ENCODE data around the gene PRXL2B.
"Not testable (repeated sequence)": the region's sequence is repeated elsewhere in the genome, so short reads cannot be mapped to it uniquely, and the experiment has no call there.

Gene PRXL2B

DNA sequence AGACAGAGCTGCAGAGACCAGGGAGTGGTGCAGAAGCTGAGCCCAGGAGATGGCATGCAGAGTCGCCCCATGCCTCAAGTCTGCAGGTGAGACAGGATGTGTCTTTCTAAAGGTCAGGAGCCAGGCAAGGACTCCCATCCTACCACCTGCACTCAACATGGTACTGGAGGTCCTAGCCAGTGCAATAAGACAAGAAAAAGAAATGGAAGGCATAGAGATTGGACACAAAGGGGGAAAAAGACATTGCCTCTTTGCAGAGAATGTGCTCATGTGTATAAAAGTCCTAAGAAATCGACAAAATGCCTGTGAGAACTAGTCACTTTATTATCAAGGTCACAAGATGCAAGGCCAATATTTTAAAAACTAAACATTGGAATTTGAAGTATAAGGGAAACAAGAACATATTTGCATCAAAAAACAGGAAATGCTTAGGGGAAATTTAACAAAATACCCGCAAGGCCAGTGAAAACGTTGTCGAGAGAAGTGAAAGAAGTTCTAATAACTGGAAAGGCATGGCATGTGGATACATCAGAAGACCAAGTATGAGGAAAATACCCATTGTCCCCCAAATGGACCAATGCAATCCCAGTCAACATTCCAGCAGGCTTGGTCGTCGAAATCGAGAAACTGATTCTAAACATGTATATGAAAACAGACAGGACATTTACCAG lies 13.2 kb upstream of the PRXL2B start:
- DNase-seq (ENCODE audit: low read depth in 2 of 2), result no peak
- H3K4me3 ChIP-seq (replicated peaks in 1 of 2; ENCODE audit: low read depth in 2 of 2, low read length in 2 of 2), result no peak overlapping the region
- no peak for TF ChIP-seq CTCF (IDR thresholded peaks at IDR 0.05; ENCODE audit: low read depth, low read length)

DNA sequence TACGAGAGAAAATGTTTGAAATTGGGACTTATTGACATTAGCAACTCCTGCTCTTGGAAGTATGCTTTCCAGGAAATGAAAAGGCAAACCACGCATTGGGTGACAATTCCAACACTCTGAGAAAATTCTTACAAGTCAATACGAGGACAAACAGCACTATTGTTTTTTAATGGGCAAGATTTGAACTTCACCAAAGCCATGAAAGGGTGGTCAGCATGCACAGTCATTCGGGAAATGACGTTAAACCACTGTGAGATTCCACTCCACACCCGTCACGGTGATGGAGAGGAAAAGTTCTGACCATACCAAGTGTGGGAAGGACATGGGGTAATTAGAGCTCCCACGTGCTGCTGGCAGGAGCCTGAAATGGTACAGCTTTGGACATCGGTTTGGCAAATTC lies 12.2 kb upstream of the PRXL2B start:
- no peak overlapping the region for H3K4me3 ChIP-seq (replicated peaks in 1 of 2; ENCODE audit: low read depth in 2 of 2, low read length in 2 of 2)
- peak in 1 of 2 donors; percentile 40 for DNase-seq (ENCODE audit: low read depth in 2 of 2)
- TF ChIP-seq CTCF (IDR thresholded peaks at IDR 0.05; ENCODE audit: low read depth, low read length), result no peak

DNA sequence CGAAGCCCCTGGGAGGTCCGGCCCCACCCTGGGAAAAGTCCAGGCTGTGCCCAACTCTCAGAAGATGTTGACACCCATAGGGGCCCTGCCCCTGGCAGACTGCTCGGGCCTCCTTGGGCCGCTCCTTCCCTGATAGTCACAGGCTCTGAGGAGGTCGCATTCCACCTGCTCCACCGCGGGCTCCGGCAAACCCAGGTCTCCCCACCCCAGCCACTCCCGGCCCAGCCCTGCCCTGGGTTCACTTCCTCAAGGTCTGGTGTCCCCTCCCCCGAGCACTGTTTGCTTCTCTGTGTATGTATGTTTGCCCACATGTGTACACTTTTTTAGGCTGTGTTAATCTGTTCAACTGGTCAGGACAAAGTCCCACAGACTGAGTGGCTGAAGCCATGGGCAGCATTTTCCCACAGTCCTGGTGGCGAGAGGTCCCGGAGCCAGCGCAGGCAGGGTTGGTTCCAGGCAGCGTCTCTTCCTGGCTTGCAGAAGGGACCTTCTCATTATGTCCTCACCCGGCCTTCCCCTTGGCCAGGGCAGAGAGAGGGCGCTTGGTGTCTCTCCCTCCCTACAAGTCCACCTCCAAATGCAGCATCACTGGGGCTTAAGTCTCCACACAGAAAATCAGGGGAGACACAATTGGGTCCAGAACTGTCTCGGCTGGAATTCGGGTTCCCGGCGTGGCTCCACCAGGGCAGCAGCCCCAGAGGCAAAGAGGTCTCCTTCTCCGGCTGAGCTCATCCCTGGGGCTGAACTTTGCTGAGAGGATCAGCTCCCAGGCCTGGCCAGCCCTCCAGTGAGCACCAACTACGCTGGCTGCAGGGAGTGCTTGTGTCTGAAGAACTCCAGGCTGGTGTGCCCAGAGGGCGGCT lies 10.5 kb upstream of the PRXL2B start:
- no peak overlapping the region for H3K4me3 ChIP-seq (replicated peaks in 1 of 2; ENCODE audit: low read depth in 2 of 2, low read length in 2 of 2)
- TF ChIP-seq CTCF (IDR thresholded peaks at IDR 0.05; ENCODE audit: low read depth, low read length), result no peak
- DNase-seq (ENCODE audit: low read depth in 2 of 2), result no peak

- DNase-seq (ENCODE audit: low read depth in 2 of 2); H3K4me3 ChIP-seq (replicated peaks in 1 of 2; ENCODE audit: low read depth in 2 of 2, low read length in 2 of 2): not testable (repeated sequence)
Measured at GRCh38 chr1:2577565-2578075, 9.0 kb upstream of the PRXL2B start.

- H3K4me3 ChIP-seq (replicated peaks in 1 of 2; ENCODE audit: low read depth in 2 of 2, low read length in 2 of 2), result no peak overlapping the region
- no peak for TF ChIP-seq CTCF (IDR thresholded peaks at IDR 0.05; ENCODE audit: low read depth, low read length)
- DNase-seq (ENCODE audit: low read depth in 2 of 2), result no peak
Measured at GRCh38 chr1:2578758-2579118, 7.8 kb upstream of the PRXL2B start.

GRCh38 chr1:2580691-2581090 lies 5.9 kb upstream of the PRXL2B start:
- no peak for DNase-seq (ENCODE audit: low read depth in 2 of 2)
- TF ChIP-seq CTCF (IDR thresholded peaks at IDR 0.05; ENCODE audit: low read depth, low read length), result no peak
- no peak overlapping the region for H3K4me3 ChIP-seq (replicated peaks in 1 of 2; ENCODE audit: low read depth in 2 of 2, low read length in 2 of 2)

- H3K4me3 ChIP-seq (replicated peaks in 1 of 2; ENCODE audit: low read depth in 2 of 2, low read length in 2 of 2), result no peak overlapping the region
- peak in 1 of 2 donors; percentile 43 for DNase-seq (ENCODE audit: low read depth in 2 of 2)
- no peak for TF ChIP-seq CTCF (IDR thresholded peaks at IDR 0.05; ENCODE audit: low read depth, low read length)
Measured at GRCh38 chr1:2582391-2582790, 4.2 kb upstream of the PRXL2B start.

All from cardiac fibroblast (primary cell).